Suprapubic skin (tissue), 4 donors: Measurements from ENCODE around the gene UBAC1. TPM values are rescaled to one million over a fixed set of nuclear protein-coding genes. Genes with fewer than 3 reads are reported as not detected.

Source experiments
- DNase-seq, 2 donors: peaks; one replicate each; pipeline ENCODE4 v3.0.0-alpha.2; 2019; ENCODE audit warnings: low spot score in 2 of 2
- H3K27ac ChIP-seq: fragments of 200-600 bp; sonication (generic); one replicate; pipeline ENCODE4 v1.5.1; 2019
- H3K27me3 ChIP-seq: fragments of 200-600 bp; sonication (generic); one replicate; pipeline ENCODE4 v1.5.1; 2019
- H3K36me3 ChIP-seq: fragments of 200-600 bp; sonication (generic); one replicate; pipeline ENCODE4 v1.5.1; 2019
- H3K4me1 ChIP-seq: fragments of 200-600 bp; sonication (generic); one replicate; pipeline ENCODE4 v1.5.1; 2019
- H3K4me3 ChIP-seq: fragments of 200-600 bp; sonication (generic); one replicate; pipeline ENCODE4 v1.5.1; 2019; ENCODE audit warnings: mild to moderate bottlenecking
- H3K9me3 ChIP-seq: fragments of 200-600 bp; sonication (generic); one replicate; pipeline ENCODE4 v1.5.1; 2019
- EP300 ChIP-seq: sonication (generic); formaldehyde crosslinking; IDR thresholded peaks from one replicate; pipeline ENCODE4 v1.6.1; 2017; ENCODE audit warnings: antibody characterized with exemption
- POLR2A ChIP-seq, 2 donors: fragments of 450-650 bp; IDR thresholded peaks; one replicate each; pipeline ENCODE4 v1.6.1; 2017; ENCODE audit warnings: antibody characterized with exemption in 2 of 2, mild to moderate bottlenecking in 2 of 2, moderate library complexity in 2 of 2
- POLR2AphosphoS5 ChIP-seq, 3 donors: sonication (generic); formaldehyde crosslinking; IDR thresholded peaks; one replicate each; pipeline ENCODE4 v1.6.1; 2017; ENCODE audit warnings: antibody characterized with exemption in 3 of 3
- WGBS: methylation state at CpG from one replicate; pipeline ENCODE4 v1.1.5; 2018; 5-methylcytosine and 5-hydroxymethylcytosine counted together
- total RNA-seq, 4 donors: library from RNA; depleted of rRNA; stranded (reverse); fragments of >200 nt; gene quantifications; one replicate each; pipeline ENCODE4 v1.1.0, GENCODE V29; 2016
- TF ChIP-seq, protein P1 (sequence below), 2 donors: fragments of 200-600 bp in 1 of 2; fragments of 450-650 bp in 1 of 2; sonication (generic) in 1 of 2; IDR thresholded peaks; one replicate each; pipeline ENCODE4 v1.5.1; 2016 to 2019; ENCODE audit warnings: antibody characterized with exemption in 2 of 2, mild to moderate bottlenecking in 1 of 2, moderate library complexity in 1 of 2

UBAC1 gene
- total RNA-seq, 4 donors from 2014 or later = 68.2 to 94.5 (median 83.8) TPM

DNA sequence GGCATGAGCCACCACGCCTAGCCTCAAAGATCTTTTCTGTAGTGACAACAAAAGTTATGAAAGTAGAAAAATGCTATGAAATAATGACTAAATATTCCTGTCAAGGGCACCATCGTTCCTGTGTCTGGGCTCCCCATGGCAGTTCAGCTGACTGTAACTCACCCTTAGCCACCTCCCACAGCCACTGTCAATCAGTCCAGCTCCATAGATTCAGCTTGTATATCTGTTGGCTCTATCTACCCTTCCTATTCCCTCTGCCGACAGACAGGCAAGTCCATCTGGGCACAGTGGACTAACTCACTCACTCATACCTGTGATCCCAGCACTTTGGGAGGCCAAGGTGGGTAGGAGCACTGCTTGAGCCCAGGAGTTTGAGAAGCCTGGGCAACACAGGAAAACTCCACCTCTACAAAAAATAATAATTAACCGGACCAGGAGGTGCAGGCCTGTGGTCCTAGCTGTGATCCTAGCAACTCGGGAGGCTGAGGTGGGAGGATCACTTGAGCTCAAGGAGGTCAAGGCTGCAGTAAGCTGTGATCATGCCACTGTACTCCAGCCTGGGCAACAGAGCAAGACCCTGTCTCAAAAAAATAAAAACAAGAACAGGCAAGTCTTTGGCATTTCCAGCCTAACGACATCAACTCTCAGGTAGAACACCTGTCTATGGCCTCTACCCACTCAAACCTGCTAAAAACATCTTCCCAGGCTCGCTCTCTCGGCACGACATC lies 60.0 kb downstream of the UBAC1 start:
- no peaks in the 10 kb centered on the region for H3K27me3 ChIP-seq
- TF ChIP-seq, protein P1, sequence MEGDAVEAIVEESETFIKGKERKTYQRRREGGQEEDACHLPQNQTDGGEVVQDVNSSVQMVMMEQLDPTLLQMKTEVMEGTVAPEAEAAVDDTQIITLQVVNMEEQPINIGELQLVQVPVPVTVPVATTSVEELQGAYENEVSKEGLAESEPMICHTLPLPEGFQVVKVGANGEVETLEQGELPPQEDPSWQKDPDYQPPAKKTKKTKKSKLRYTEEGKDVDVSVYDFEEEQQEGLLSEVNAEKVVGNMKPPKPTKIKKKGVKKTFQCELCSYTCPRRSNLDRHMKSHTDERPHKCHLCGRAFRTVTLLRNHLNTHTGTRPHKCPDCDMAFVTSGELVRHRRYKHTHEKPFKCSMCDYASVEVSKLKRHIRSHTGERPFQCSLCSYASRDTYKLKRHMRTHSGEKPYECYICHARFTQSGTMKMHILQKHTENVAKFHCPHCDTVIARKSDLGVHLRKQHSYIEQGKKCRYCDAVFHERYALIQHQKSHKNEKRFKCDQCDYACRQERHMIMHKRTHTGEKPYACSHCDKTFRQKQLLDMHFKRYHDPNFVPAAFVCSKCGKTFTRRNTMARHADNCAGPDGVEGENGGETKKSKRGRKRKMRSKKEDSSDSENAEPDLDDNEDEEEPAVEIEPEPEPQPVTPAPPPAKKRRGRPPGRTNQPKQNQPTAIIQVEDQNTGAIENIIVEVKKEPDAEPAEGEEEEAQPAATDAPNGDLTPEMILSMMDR (IDR thresholded peaks at IDR 0.05) = no peak
- TF ChIP-seq POLR2A (IDR thresholded peaks at IDR 0.05) (no peak), POLR2AphosphoS5 (IDR thresholded peaks at IDR 0.05) (no peak)
- H3K4me3 ChIP-seq = no peak overlapping the region
- peaks cover 38% of the 10 kb centered on the region for H3K4me1 ChIP-seq
- 90% methylated on average over 8 of the region's 9 CpGs for WGBS
- no peaks in the 10 kb centered on the region for H3K36me3 ChIP-seq
- no peak for DNase-seq
- H3K9me3 ChIP-seq = no peaks in the 10 kb centered on the region
- H3K27ac ChIP-seq = no peak overlapping the region

DNA sequence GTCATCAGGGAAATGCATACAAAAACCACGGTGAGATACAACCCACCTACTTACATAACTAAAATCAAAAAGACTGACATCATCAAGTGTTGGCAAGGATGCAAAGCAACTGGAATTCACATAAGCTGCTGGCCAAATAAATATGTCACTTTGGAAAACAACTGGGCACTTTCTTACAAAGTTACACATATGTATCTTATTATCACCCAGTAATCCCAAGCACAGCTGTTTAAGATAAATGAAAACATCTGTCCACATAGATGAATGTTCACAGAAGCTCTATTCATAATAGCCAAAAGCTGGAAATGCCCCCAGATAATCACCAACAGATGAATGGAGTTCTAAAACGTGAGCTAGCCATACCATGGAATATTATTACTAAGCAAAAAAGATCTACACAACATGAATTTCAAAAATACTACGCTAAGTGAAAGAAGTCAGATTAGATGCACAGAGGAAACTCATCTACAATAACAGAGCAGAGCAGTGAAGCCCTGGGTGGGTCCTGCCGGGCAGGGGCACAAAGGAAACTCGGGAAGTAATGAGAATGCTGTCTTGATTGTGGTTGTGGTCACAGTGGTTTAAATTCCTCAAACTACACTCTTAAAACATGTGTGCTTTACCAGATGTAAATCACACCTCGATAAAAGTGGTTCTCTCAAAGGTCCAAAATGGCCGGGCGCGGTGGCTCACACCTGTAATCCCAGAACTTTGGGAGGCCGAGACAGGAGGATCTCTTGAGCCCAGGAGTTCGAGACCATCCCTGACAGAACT lies 62.4 kb downstream of the UBAC1 start:
- peak in 1 of 2 donors; percentile 32 for DNase-seq
- Histone ChIP-seq H3K27me3 (no peaks in the 10 kb centered on the region), H3K4me3 (no peak overlapping the region), H3K36me3 (no peaks in the 10 kb centered on the region), H3K9me3 (no peaks in the 10 kb centered on the region), H3K27ac (no peak overlapping the region), H3K4me1 (peaks cover 18% of the 10 kb centered on the region)
- WGBS = 71% methylated on average over 11 of the region's 11 CpGs
- TF ChIP-seq POLR2A (IDR thresholded peaks at IDR 0.05) (no peak), POLR2AphosphoS5 (IDR thresholded peaks at IDR 0.05) (no peak), EP300 (no peak)
- TF ChIP-seq, protein P1 (IDR thresholded peaks at IDR 0.05) = no peak

DNA sequence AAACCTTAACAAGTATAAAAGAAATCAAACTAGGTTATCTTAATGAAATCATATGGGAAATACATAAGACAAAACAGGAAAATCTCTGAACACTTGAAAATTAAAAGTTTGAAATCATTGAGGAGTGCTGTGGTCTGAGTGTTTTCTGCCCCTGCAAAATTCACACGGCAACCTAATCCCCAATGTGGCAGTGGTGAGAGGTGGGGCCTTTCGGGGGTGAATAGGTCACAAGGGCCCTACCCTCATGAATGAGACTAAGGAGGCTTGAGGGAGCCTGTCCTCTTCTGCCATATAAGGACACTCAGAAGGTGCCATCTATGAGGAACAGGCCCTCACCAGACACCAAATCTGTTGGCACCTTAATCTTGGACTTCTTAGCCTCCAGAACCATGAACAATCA lies 64.5 kb downstream of the UBAC1 start:
- no peaks in the 10 kb centered on the region for H3K36me3 ChIP-seq
- H3K27me3 ChIP-seq = no peaks in the 10 kb centered on the region
- no peak overlapping the region for H3K4me3 ChIP-seq
- no peaks in the 10 kb centered on the region for H3K9me3 ChIP-seq
- no peak for DNase-seq
- peaks cover 2% of the 10 kb centered on the region for H3K4me1 ChIP-seq
- TF ChIP-seq POLR2A (IDR thresholded peaks at IDR 0.05) (no peak), POLR2AphosphoS5 (IDR thresholded peaks at IDR 0.05) (no peak), EP300 (no peak)
- TF ChIP-seq, protein P1 (IDR thresholded peaks at IDR 0.05) = no peak
- H3K27ac ChIP-seq = no peak overlapping the region
- 89% methylated on average over 2 of the region's 2 CpGs for WGBS

DNA sequence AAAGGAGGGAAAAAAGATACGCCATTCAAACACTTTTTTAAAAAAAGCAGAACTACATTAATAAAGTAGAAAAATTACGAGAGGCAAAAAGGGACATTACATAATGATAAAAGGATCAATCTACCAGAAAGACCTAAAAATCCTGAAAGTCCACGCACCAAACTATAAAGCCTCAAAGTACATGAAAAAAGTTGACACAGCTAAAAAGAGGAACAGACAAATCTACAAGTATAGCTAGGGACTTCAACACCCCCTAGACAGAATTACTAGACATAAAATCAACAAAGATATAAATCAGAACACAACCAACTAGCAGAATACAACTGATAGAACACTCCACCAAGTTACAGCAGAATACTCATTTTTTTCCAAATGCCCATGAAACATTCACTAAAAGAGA lies 65.0 kb downstream of the UBAC1 start:
- WGBS = 96% methylated on average over 3 of the region's 3 CpGs
- TF ChIP-seq, protein P1 (IDR thresholded peaks at IDR 0.05) = no peak
- TF ChIP-seq POLR2A (IDR thresholded peaks at IDR 0.05) (no peak), POLR2AphosphoS5 (IDR thresholded peaks at IDR 0.05) (no peak), EP300 (no peak)
- Histone ChIP-seq H3K9me3 (no peaks in the 10 kb centered on the region), H3K27me3 (no peaks in the 10 kb centered on the region), H3K27ac (no peak overlapping the region), H3K36me3 (no peaks in the 10 kb centered on the region), H3K4me1 (peaks cover 7% of the 10 kb centered on the region), H3K4me3 (no peak overlapping the region)
- no peak for DNase-seq

DNA sequence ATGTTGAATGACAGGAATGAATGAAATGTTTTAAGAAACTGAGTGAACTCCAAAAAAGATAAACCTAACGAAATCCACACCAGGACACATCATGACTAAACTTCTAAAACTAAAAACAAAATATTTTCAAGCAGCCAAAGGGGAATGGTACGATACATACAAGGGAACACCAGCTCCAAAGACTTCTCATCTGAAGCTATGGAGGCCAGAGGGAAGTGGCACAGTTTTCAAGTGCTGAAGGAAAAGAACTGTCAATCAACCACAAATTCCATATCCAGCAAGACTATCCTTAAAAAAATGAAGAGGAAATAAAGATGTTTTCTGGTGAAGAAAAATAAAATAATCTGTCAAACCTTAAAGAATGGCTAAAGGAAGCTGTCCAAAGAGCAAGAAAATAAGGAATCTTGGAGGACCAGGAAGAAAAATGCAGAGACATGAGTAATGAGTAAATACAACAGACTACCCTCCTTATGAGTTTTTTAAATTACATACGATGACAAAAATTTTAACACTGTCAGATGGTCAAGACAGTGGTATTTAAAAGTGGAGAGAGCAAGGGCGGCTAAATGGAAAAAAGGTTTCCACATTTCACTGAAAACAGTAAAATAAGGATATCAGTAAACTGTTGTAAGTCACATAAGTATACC lies 65.8 kb downstream of the UBAC1 start:
- 97% methylated on average over 4 of the region's 4 CpGs for WGBS
- TF ChIP-seq EP300 (no peak), POLR2AphosphoS5 (IDR thresholded peaks at IDR 0.05) (no peak)
- DNase-seq = no peak
- Histone ChIP-seq H3K27ac (no peak overlapping the region), H3K4me3 (no peak overlapping the region), H3K9me3 (no peaks in the 10 kb centered on the region), H3K27me3 (no peaks in the 10 kb centered on the region), H3K4me1 (peaks cover 15% of the 10 kb centered on the region), H3K36me3 (no peaks in the 10 kb centered on the region)
